Naive thymus-derived CD4-positive, alpha-beta T cell (primary cell): ENCODE results near the gene TAGLN3. TPM values are rescaled to one million over a fixed set of nuclear protein-coding genes. Genes with fewer than 3 reads are reported as not detected.

Experiments
- ATAC-seq: fragments of 150-1000 bp; cut with Tn5 transposase; 2 replicates; pipeline ENCODE4 v1.10.0; 2021; ENCODE audit warnings: mild to moderate bottlenecking, moderate library complexity
- CTCF ChIA-PET: fragments of 350-600 bp; sonication (Branson Sonifier 250); formaldehyde crosslinking; loops from one replicate; lab custom pipeline; 2021; ENCODE audit warnings: antibody characterized with exemption; lab: Charles Lee
- POLR2A ChIA-PET: fragments of 350-600 bp; sonication (Branson Sonifier 250); formaldehyde crosslinking; loops from one replicate; lab custom pipeline; 2021; ENCODE audit warnings: antibody characterized with exemption, inconsistent platforms; lab: Charles Lee
- DNase-seq, 9 donors: peaks; one replicate each; pipeline versions ENCODE4 v3.0.0 to v3.0.0-alpha.2; 2020 to 2022; ENCODE audit warnings: mixed read lengths in 1 of 9
- H3K27ac ChIP-seq: one replicate; pipeline ENCODE4 v1.7.0; 2013; ENCODE audit warnings: mild to moderate bottlenecking, low read depth, low read length, moderate library complexity
- H3K27me3 ChIP-seq, 2 donors: one replicate each; pipeline ENCODE4 v1.7.0; 2013; ENCODE audit warnings: low read length in 2 of 2, mild to moderate bottlenecking in 2 of 2, moderate library complexity in 2 of 2; ENCODE audit not compliant: control insufficient read depth in 2 of 2, insufficient read depth in 2 of 2
- H3K36me3 ChIP-seq, 3 experiments: 1 replicate in 2 of 3; 2 replicates in 1 of 3; pipeline ENCODE4 v1.7.0; 2013; ENCODE audit warnings: low read length in 3 of 3, mild to moderate bottlenecking in 3 of 3, moderate library complexity in 1 of 3; ENCODE audit not compliant: insufficient read depth in 3 of 3, control insufficient read depth in 2 of 3
- H3K4me1 ChIP-seq, 2 donors: one replicate each; pipeline ENCODE4 v1.7.0; 2013; ENCODE audit warnings: low read length in 2 of 2, mild to moderate bottlenecking in 2 of 2, moderate library complexity in 1 of 2; ENCODE audit not compliant: control insufficient read depth in 2 of 2, insufficient read depth in 2 of 2
- H3K4me3 ChIP-seq: 2 replicates; pipeline ENCODE4 v1.7.0; 2013; ENCODE audit warnings: mild to moderate bottlenecking, low read length
- H3K9me3 ChIP-seq, 3 experiments: 1 replicate in 2 of 3; 2 replicates in 1 of 3; pipeline ENCODE4 v1.7.0; 2013; ENCODE audit warnings: low read length in 3 of 3; ENCODE audit not compliant: control insufficient read depth in 2 of 3
- H3K27ac Mint-ChIP-seq, 9 donors: one replicate each; pipeline ENCODE4 v1.8.0; 2020 to 2022; ENCODE audit warnings: mixed read lengths in 9 of 9, mild to moderate bottlenecking in 8 of 9, moderate library complexity in 5 of 9, inconsistent platforms in 2 of 9
- H3K27me3 Mint-ChIP-seq, 5 donors: one replicate each; pipeline ENCODE4 v1.8.0; 2021 to 2022; ENCODE audit warnings: mixed read lengths in 5 of 5, mild to moderate bottlenecking in 1 of 5
- H3K36me3 Mint-ChIP-seq, 5 donors: one replicate each; pipeline ENCODE4 v1.8.0; 2020 to 2022; ENCODE audit warnings: mixed read lengths in 5 of 5, mild to moderate bottlenecking in 3 of 5, inconsistent platforms in 1 of 5
- H3K4me1 Mint-ChIP-seq, 7 donors: one replicate each; pipeline ENCODE4 v1.8.0; 2020 to 2022; ENCODE audit warnings: mixed read lengths in 7 of 7, mild to moderate bottlenecking in 3 of 7, inconsistent platforms in 1 of 7
- H3K4me3 Mint-ChIP-seq, 10 donors: one replicate each; pipeline ENCODE4 v1.8.0; 2020 to 2022; ENCODE audit warnings: mild to moderate bottlenecking in 10 of 10, mixed read lengths in 10 of 10, moderate library complexity in 6 of 10, inconsistent platforms in 2 of 10
- H3K9me3 Mint-ChIP-seq, 11 donors: one replicate each; pipeline ENCODE4 v1.8.0; 2020 to 2022; ENCODE audit warnings: mixed read lengths in 11 of 11, mild to moderate bottlenecking in 4 of 11, inconsistent platforms in 1 of 11, moderate library complexity in 1 of 11
- intact Hi-C, 2 donors: fragments of 100-400 bp; cut with micrococcal nuclease; formaldehyde crosslinking; loops; one replicate each; pipeline ENCODE4 v1.15.1; 2023
- polyA plus RNA-seq, 2 donors: library from polyadenylated mRNA; unstranded; fragments of 300-500 nt; fragmentation: Illumina TruSeq; gene quantifications; one replicate each; pipeline ENCODE4 v1.2.3, GENCODE V29; 2021
- total RNA-seq, 6 experiments: library from RNA in 5 of 6; stranded (reverse) in 5 of 6; gene quantifications; 1 replicate in 5 of 6; 2 replicates in 1 of 6; pipeline ENCODE4 v1.2.3 and lab custom pipeline; 2021 to 2026

Gene TAGLN3
- total and polyA plus RNA-seq, 7 experiments from 2014 or later = 0.51 TPM; not detected in 6

DNA sequence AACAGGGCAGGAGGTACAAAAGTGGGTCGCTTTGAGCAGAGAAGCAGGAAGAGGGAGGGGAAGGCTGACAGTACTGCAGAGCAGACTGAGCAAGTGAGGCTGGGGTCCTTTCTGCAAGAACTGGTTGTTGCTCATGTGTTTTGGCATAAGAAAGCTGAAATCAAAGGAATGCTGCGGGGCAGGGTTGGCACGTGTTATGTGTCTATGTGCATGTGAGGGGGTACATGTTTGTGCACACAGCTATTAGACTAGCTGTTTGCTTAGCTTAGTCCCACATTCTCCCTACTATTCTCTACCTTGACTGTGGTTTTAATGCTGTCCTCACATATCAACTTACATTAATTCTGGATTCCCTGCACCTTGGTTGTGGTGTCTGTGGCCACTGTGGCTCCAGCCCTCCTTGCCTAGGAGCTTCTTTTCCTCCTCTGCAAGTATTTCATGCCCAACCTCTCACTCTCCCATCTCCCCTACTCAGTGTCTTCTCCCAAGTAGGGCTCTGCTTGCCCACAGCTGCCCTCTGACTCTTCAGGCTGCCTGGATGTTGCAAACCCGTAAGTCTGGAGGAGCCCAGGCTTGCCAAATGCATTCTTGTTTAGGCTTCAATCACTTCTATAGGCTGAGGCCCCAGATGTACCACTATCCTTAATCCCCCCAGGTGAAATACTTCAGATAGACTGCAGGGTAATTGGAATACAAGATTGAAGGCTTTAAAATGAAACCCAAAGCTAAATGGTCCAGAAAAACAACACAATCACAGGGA, 4.8 kb downstream of the TAGLN3 start:
- no peaks in the 10 kb centered on the region for H3K9me3 Mint-ChIP-seq
- ChIA-PET POLR2A (interaction anchor here (0.9 to 1.6 kb wide), 3 partner anchors 8 to 23 kb away, joined by 3 to 4 read pairs (median 4); no protein-coding TSS in a partner anchor), CTCF (interaction anchor here (0.9 to 4.6 kb wide), 4 partner anchors 10 to 36 kb away, joined by 3 to 16 read pairs (median 8); no protein-coding TSS in a partner anchor)
- Histone ChIP-seq H3K36me3 (no peaks in the 10 kb centered on the region), H3K27ac (no peak overlapping the region), H3K27me3 (no peaks in the 10 kb centered on the region), H3K4me3 (no peak overlapping the region), H3K4me1 (peaks cover 5 to 22% of the 10 kb centered on the region in 2 donors), H3K9me3 (no peaks in the 10 kb centered on the region)
- no peaks in the 10 kb centered on the region for H3K36me3 Mint-ChIP-seq
- ATAC-seq (no peak), DNase-seq (no peak)
- H3K4me1 Mint-ChIP-seq = peaks cover 20 to 52% (median 41%) of the 10 kb centered on the region in 7 donors
- peak overlapping the region; percentile 32 to 77 (median 56) for H3K27ac Mint-ChIP-seq
- intact Hi-C loops = no loop called here
- H3K27me3 Mint-ChIP-seq = no peaks in the 10 kb centered on the region
- peak overlapping the region in 2 of 10 donors; percentile 17 to 31 for H3K4me3 Mint-ChIP-seq

- no peak overlapping the region for H3K4me3 Mint-ChIP-seq
- no peaks in the 10 kb centered on the region for H3K27me3 Mint-ChIP-seq
- H3K4me3 ChIP-seq = no peak overlapping the region
- H3K27ac ChIP-seq = no peak overlapping the region
- no peaks in the 10 kb centered on the region for H3K36me3 ChIP-seq
- H3K27ac Mint-ChIP-seq = peak overlapping the region in 3 of 9 donors; percentile 27 to 56 (median 44)
- H3K9me3 Mint-ChIP-seq = peaks cover 0 to 3% (median 0%) of the 10 kb centered on the region in 11 donors
- ATAC-seq = no peak
- DNase-seq = no peak
- H3K9me3 ChIP-seq = no peaks in the 10 kb centered on the region
- peaks cover 0 to 4% (median 0%) of the 10 kb centered on the region in 5 donors for H3K36me3 Mint-ChIP-seq
- CTCF ChIA-PET = interaction anchor here (1.5 to 4.6 kb wide), 4 partner anchors 9 to 286 kb away, joined by 4 to 16 read pairs (median 8); no protein-coding TSS in a partner anchor
- H3K4me1 Mint-ChIP-seq = peaks cover 20 to 48% (median 35%) of the 10 kb centered on the region in 7 donors
- H3K4me1 ChIP-seq = peaks cover 5 to 22% of the 10 kb centered on the region in 2 donors
- no peaks in the 10 kb centered on the region for H3K27me3 ChIP-seq
- intact Hi-C loops = no loop called here
- POLR2A ChIA-PET = interaction anchor here (0.9 kb wide), 1 partner anchor 24 kb away, joined by 3 read pairs; no protein-coding TSS in a partner anchor
These were observed 5.5 kb downstream of the TAGLN3 start for GRCh38 chr3:112004187-112004586.

DNA sequence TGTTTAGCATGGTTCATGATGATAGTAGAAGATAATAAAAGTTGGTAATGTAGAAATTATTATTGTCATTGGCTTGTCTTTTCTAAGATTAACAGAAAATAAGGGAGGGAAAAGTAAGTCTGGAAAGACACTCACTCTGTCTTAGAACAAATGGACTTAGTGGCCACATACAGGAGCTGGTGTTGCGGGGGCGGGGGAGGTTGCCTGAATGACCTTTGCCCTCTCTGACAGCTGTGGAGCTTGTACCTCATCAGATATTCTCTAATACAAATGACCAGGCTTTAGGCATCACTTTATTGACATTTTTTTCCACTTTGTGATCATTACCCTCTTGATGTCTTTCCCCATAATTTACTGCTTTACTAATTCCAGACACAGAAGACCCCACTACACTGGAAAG, 5.9 kb downstream of the TAGLN3 start:
- H3K4me1 Mint-ChIP-seq = peaks cover 20 to 46% (median 33%) of the 10 kb centered on the region in 7 donors
- H3K27me3 ChIP-seq = no peaks in the 10 kb centered on the region
- POLR2A ChIA-PET = no interaction called here
- no peaks in the 10 kb centered on the region for H3K27me3 Mint-ChIP-seq
- H3K36me3 Mint-ChIP-seq = peaks cover 0 to 5% (median 0%) of the 10 kb centered on the region in 5 donors
- H3K9me3 Mint-ChIP-seq = peaks cover 0 to 3% (median 0%) of the 10 kb centered on the region in 11 donors
- CTCF ChIA-PET = interaction anchor here (1.5 to 4.6 kb wide), 4 partner anchors 9 to 287 kb away, joined by 4 to 16 read pairs (median 8); no protein-coding TSS in a partner anchor
- no peak overlapping the region for H3K4me3 Mint-ChIP-seq
- DNase-seq (no peak), ATAC-seq (no peak)
- intact Hi-C loops = no loop called here
- H3K27ac Mint-ChIP-seq = no peak overlapping the region
- H3K4me1 ChIP-seq = peaks cover 5 to 18% of the 10 kb centered on the region in 2 donors
- H3K9me3 ChIP-seq = no peaks in the 10 kb centered on the region
- no peaks in the 10 kb centered on the region for H3K36me3 ChIP-seq
- no peak overlapping the region for H3K4me3 ChIP-seq
- H3K27ac ChIP-seq = no peak overlapping the region

DNA sequence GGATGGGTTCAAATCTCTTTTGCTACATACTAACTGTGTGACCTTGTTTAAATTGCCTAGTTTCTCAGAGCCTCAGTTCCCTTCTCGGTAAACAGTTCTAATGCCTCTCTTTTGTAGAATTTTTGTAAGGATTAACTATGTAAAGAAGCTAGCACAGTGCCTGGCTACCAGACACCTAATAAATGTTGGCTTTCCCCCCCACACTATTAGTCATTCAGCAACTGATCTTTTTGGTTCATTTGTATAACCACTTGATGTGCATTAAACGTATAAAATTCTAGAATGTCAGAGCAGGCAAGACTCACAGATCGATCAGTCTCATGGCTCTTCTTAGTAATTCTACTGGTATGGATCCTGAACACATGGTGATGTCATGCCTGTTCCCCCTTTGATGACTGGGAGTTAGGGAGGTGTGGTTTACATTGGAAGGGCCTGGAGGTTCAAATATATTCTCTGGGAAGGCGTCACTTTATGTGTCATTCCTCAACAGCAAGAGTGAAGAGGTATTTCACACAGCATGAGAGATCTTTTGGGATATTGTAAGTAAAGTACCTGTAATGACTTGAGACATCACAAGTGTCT, 6.5 kb downstream of the TAGLN3 start:
- Histone ChIP-seq H3K4me1 (peaks cover 5 to 18% of the 10 kb centered on the region in 2 donors), H3K36me3 (no peaks in the 10 kb centered on the region), H3K27ac (no peak overlapping the region), H3K9me3 (no peaks in the 10 kb centered on the region), H3K4me3 (no peak overlapping the region), H3K27me3 (no peaks in the 10 kb centered on the region)
- ChIA-PET POLR2A (no interaction called here), CTCF (interaction anchor here (0.7 to 3.1 kb wide), 3 partner anchors 13 to 287 kb away, joined by 4 to 8 read pairs (median 5); no protein-coding TSS in a partner anchor)
- Mint-ChIP-seq H3K9me3 (peaks cover 0 to 3% (median 0%) of the 10 kb centered on the region in 11 donors), H3K4me3 (no peak overlapping the region), H3K36me3 (peaks cover 0 to 6% (median 0%) of the 10 kb centered on the region in 5 donors), H3K27me3 (no peaks in the 10 kb centered on the region), H3K4me1 (peaks cover 20 to 44% (median 33%) of the 10 kb centered on the region in 7 donors), H3K27ac (no peak overlapping the region)
- no peak for DNase-seq
- intact Hi-C loops = no loop called here
- no peak for ATAC-seq

DNA sequence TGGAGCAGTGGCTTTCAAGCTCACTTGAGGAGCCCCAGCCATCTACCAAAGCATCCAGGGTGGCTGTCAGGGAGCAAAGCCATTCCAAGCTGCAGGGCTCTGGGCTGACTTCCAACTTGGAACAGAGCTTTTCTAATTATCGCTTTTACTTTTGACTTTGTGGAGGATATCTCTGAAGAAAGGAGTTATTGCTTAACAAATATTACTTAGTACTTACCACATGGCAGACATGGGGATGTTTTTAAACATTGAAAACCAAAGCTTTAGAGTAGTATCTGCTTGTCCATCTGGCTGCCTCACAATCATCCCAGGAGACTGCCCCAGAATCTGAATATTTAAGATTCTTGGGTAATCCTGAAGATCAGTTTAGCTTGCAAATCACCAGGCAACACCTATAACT, 8.9 kb downstream of the TAGLN3 start:
- DNase-seq (no peak), ATAC-seq (no peak)
- no peak overlapping the region for H3K27ac ChIP-seq
- POLR2A ChIA-PET = no interaction called here
- peaks cover 0 to 6% (median 0%) of the 10 kb centered on the region in 5 donors for H3K36me3 Mint-ChIP-seq
- no peaks in the 10 kb centered on the region for H3K27me3 Mint-ChIP-seq
- no peak overlapping the region for H3K4me3 Mint-ChIP-seq
- H3K9me3 ChIP-seq = no peaks in the 10 kb centered on the region
- H3K9me3 Mint-ChIP-seq = peaks cover 0 to 3% (median 0%) of the 10 kb centered on the region in 11 donors
- no peak overlapping the region for H3K27ac Mint-ChIP-seq
- H3K36me3 ChIP-seq = no peaks in the 10 kb centered on the region
- intact Hi-C loops = no loop called here
- H3K4me3 ChIP-seq = no peak overlapping the region
- CTCF ChIA-PET = interaction anchor here (1.1 to 1.6 kb wide), 2 partner anchors 13 to 19 kb away, joined by 6 to 10 read pairs; no protein-coding TSS in a partner anchor
- no peaks in the 10 kb centered on the region for H3K27me3 ChIP-seq
- H3K4me1 Mint-ChIP-seq = peaks cover 14 to 29% (median 19%) of the 10 kb centered on the region in 7 donors
- H3K4me1 ChIP-seq = peaks cover 5 to 11% of the 10 kb centered on the region in 2 donors

DNA sequence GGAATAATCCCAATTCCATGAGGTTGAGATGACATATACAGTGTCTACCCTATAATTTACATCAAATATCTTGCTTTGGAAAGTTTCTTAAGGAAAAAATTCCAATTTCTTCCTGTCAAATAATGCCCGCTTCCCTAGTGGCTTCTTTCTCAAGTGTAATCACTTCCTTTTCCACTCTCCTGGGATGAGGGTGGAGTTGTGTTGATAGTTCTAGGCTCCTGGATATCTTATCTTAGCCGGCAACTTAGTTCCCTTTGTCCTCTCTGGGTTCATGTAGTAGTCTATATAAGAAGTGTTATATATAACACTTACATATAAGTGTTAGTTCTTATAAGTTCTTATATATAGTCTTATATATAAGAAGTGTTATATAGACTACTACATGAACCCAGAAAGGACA, 10.9 kb downstream of the TAGLN3 start:
- Mint-ChIP-seq H3K9me3 (peaks cover 0 to 3% (median 0%) of the 10 kb centered on the region in 11 donors), H3K36me3 (peaks cover 0 to 6% (median 0%) of the 10 kb centered on the region in 5 donors), H3K4me3 (no peak overlapping the region), H3K27ac (no peak overlapping the region), H3K27me3 (no peaks in the 10 kb centered on the region), H3K4me1 (peaks cover 0 to 23% (median 10%) of the 10 kb centered on the region in 7 donors)
- ChIA-PET POLR2A (no interaction called here), CTCF (interaction anchor here (1.3 to 2.5 kb wide), 2 partner anchors 18 to 341 kb away, joined by 3 to 6 read pairs; no protein-coding TSS in a partner anchor)
- Histone ChIP-seq H3K4me3 (no peak overlapping the region), H3K9me3 (no peaks in the 10 kb centered on the region), H3K36me3 (no peaks in the 10 kb centered on the region), H3K27ac (no peak overlapping the region), H3K27me3 (no peaks in the 10 kb centered on the region), H3K4me1 (no peaks in the 10 kb centered on the region)
- ATAC-seq (no peak), DNase-seq (no peak)
- intact Hi-C loops = no loop called here
